Dendritic cell treated with granulocyte-macrophage colony-stimulating factor and Interleukin-4, amounts not matched to agents 40 ng/mL and 50 ng/mL, for 4 days (primary cell): ENCODE data around the gene NSMF.

ENCODE experiments used
- H3K27ac Mint-ChIP-seq: one replicate; pipeline ENCODE4 v1.8.0; 2022; ENCODE audit warnings: mild to moderate bottlenecking, mixed read lengths
- H3K27me3 Mint-ChIP-seq: one replicate; pipeline ENCODE4 v1.8.0; 2022; ENCODE audit warnings: mild to moderate bottlenecking, mixed read lengths
- H3K36me3 Mint-ChIP-seq: one replicate; pipeline ENCODE4 v1.8.0; 2022; ENCODE audit warnings: low read depth, mixed read lengths
- H3K4me1 Mint-ChIP-seq: one replicate; pipeline ENCODE4 v1.8.0; 2022; ENCODE audit warnings: low read depth, mixed read lengths
- H3K4me3 Mint-ChIP-seq: one replicate; pipeline ENCODE4 v1.8.0; 2022; ENCODE audit warnings: mild to moderate bottlenecking, moderate library complexity, mixed read lengths
- H3K9me3 Mint-ChIP-seq: one replicate; pipeline ENCODE4 v1.8.0; 2022; ENCODE audit warnings: mixed read lengths
- intact Hi-C: fragments of 100-400 bp; cut with micrococcal nuclease; formaldehyde crosslinking; loops from one replicate; pipeline ENCODE4 v1.15.0; 2022

Gene NSMF

GRCh38 chr9:137444106-137444790, 14.9 kb downstream of the NSMF start:
- Mint-ChIP-seq H3K36me3 (peaks cover 18% of the 10 kb centered on the region), H3K27me3 (peaks cover 24% of the 10 kb centered on the region), H3K27ac (peak overlapping the region; percentile 47), H3K4me1 (peaks cover 43% of the 10 kb centered on the region), H3K9me3 (no peaks in the 10 kb centered on the region), H3K4me3 (no peak overlapping the region)
- intact Hi-C loops = no loop called here

- Mint-ChIP-seq H3K4me3 (no peak overlapping the region), H3K36me3 (no peaks in the 10 kb centered on the region), H3K27me3 (peaks cover 38% of the 10 kb centered on the region), H3K27ac (no peak overlapping the region), H3K9me3 (no peaks in the 10 kb centered on the region), H3K4me1 (peaks cover 21% of the 10 kb centered on the region)
- intact Hi-C loops = no loop called here
Observed at GRCh38 chr9:137441935-137442321, 17.2 kb downstream of the NSMF start.

DNA sequence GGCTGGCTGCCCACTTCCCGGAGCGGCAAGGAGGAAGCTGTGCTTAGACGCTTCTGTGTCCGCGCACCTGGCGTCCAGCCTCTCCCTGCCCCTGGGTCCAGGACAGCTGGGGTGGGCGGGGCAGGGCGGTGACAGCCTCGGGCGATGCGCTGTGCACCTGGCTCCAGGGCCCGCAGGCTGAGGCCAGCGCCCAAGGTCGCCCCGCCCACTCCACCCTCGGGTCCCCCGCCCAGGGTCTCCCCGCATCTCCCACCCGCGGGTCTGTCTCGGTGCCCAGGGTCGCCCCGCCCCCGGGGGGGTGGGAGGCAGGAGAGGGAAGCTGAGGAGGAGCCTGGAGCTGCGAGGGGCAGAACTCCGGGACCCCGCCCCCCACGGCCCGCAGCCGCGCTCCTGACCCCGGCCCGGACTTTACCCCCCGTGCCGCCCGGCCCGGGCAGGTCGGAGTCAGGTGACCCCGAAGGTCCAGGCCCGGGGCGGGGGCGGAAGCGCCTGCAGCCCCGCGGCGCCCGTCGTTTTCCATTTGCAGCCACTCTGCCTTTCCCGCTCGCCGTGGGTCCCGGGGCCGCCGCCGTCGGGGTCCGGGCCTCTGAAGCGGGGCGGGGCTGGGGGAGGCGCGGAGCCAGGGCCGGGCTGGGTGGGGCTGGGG, 17.7 kb downstream of the NSMF start, which contains the start of gene ENTPD8:
Gene ENTPD8, minus strand, starts transcription at position 69 of the 646 bp plus-strand sequence. CDS start 3,072 bp downstream, outside the sequence.
- Mint-ChIP-seq H3K9me3 (no peaks in the 10 kb centered on the region), H3K27ac (no peak within 1 kb of the TSS), H3K36me3 (no peaks in the 10 kb centered on the region), H3K4me1 (peaks cover 16% of the 10 kb centered on the region), H3K27me3 (peaks cover 39% of the 10 kb centered on the region), H3K4me3 (no peak within 1 kb of the TSS)
- intact Hi-C loops = no loop called here

DNA sequence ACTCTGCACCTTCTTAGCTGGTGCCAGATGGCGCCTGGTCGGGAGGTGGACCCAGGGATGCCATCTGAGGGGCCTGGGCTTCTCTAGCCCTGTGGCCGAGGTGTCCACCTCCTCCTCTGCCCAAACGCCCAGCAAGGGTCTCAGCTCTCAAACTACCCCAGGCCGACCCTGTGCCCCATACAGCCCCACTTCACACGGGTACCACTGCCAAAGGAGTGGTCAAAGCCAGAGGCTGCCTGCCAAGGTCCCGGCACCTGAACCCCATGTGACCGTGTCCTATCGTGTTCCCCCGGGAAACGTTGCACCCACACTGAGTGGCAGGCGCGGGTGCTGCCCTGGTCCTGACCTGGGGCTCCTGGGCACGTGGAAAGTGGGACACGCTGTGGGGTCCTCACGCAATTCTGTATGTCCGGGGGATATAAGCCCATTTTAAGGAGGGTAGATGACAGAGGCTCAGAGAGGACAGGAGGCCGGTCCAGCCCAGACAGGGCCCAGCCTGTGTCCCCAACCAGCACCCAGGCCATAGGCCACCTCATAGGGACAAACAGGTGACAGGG, 19.9 kb downstream of the NSMF start:
- Mint-ChIP-seq H3K36me3 (no peaks in the 10 kb centered on the region), H3K27me3 (peaks cover 53% of the 10 kb centered on the region), H3K27ac (peak overlapping the region; percentile 50), H3K9me3 (no peaks in the 10 kb centered on the region), H3K4me3 (no peak overlapping the region), H3K4me1 (no peaks in the 10 kb centered on the region)
- intact Hi-C loops = no loop called here

GRCh38 chr9:137438591-137439157, 20.5 kb downstream of the NSMF start:
- intact Hi-C loops = no loop called here
- Mint-ChIP-seq H3K27ac (no peak overlapping the region), H3K27me3 (peaks cover 56% of the 10 kb centered on the region)

GRCh38 chr9:137437691-137438590, 21.2 kb downstream of the NSMF start:
- Mint-ChIP-seq H3K4me3 (no peak overlapping the region), H3K4me1 (no peaks in the 10 kb centered on the region), H3K27ac (no peak overlapping the region), H3K9me3 (no peaks in the 10 kb centered on the region), H3K27me3 (peaks cover 50% of the 10 kb centered on the region), H3K36me3 (no peaks in the 10 kb centered on the region)
- intact Hi-C loops = no loop called here

More at GRCh38 chr9:137438591-137439157, 20.5 kb downstream of the NSMF start:
- H3K4me1 Mint-ChIP-seq = no peaks in the 10 kb centered on the region
- H3K4me3 Mint-ChIP-seq = no peak overlapping the region
- H3K36me3 Mint-ChIP-seq = no peaks in the 10 kb centered on the region
- no peaks in the 10 kb centered on the region for H3K9me3 Mint-ChIP-seq

DNA sequence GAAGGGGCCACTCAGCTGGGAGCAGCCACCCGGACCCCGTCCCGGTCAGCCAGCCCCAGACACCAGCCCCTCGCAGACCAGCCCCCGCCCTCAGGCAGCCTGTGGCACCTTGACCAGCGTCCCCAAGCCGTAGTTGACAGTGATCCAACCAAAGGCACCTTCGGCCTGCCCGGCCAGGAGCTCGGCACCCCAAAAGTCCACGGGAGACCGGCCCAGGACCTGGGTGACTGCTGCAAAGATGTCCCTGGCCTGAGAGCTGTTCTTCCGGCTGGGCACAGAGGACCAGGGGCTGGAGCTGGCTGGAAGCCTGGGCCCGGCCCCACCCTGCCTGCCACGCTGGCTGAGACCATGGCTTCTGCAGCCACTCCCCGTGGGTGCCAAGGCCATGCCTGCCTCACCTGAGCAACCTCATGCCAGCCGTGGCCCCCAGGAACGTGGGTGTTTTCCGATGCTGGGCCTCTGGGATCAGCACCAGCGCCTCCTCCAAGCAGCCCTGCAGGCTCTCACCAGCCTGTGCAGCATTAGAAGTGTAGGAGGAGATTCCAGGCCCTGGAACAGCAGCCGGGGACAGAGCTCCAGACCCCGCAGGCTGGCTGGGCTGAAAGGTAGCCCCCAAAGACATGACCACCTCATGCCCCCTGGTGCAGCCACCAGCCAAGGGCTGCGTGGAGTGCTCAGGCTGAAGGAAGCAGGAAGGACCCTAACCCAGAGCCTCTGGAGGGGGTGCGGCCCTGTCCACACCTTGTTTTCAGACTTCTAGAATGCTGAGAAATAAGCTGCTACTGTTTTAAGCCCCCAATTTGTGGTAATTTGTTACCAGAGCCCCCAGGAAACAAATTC, 22.2 kb downstream of the NSMF start:
- H3K9me3 Mint-ChIP-seq = no peaks in the 10 kb centered on the region
- no peak overlapping the region for H3K4me3 Mint-ChIP-seq
- peaks cover 42% of the 10 kb centered on the region for H3K27me3 Mint-ChIP-seq
- intact Hi-C loops = no loop called here
- no peak overlapping the region for H3K27ac Mint-ChIP-seq
- no peaks in the 10 kb centered on the region for H3K4me1 Mint-ChIP-seq
- no peaks in the 10 kb centered on the region for H3K36me3 Mint-ChIP-seq

GRCh38 chr9:137435980-137436760, 23.0 kb downstream of the NSMF start:
- Mint-ChIP-seq H3K27me3 (peaks cover 42% of the 10 kb centered on the region), H3K4me3 (no peak overlapping the region), H3K27ac (no peak overlapping the region), H3K4me1 (no peaks in the 10 kb centered on the region), H3K36me3 (no peaks in the 10 kb centered on the region), H3K9me3 (no peaks in the 10 kb centered on the region)
- intact Hi-C loops = no loop called here

GRCh38 chr9:137435381-137435891, 23.7 kb downstream of the NSMF start:
- intact Hi-C loops = no loop called here
- no peaks in the 10 kb centered on the region for H3K9me3 Mint-ChIP-seq
- H3K4me1 Mint-ChIP-seq = no peaks in the 10 kb centered on the region
- no peak overlapping the region for H3K27ac Mint-ChIP-seq
- H3K4me3 Mint-ChIP-seq = no peak overlapping the region
- H3K36me3 Mint-ChIP-seq = no peaks in the 10 kb centered on the region
- H3K27me3 Mint-ChIP-seq = peaks cover 44% of the 10 kb centered on the region

- Mint-ChIP-seq H3K27me3 (peaks cover 42% of the 10 kb centered on the region), H3K27ac (no peak overlapping the region), H3K4me3 (no peak overlapping the region), H3K9me3 (no peaks in the 10 kb centered on the region), H3K4me1 (no peaks in the 10 kb centered on the region), H3K36me3 (no peaks in the 10 kb centered on the region)
- intact Hi-C loops = no loop called here
Observed at GRCh38 chr9:137434498-137435380, 24.4 kb downstream of the NSMF start.

DNA sequence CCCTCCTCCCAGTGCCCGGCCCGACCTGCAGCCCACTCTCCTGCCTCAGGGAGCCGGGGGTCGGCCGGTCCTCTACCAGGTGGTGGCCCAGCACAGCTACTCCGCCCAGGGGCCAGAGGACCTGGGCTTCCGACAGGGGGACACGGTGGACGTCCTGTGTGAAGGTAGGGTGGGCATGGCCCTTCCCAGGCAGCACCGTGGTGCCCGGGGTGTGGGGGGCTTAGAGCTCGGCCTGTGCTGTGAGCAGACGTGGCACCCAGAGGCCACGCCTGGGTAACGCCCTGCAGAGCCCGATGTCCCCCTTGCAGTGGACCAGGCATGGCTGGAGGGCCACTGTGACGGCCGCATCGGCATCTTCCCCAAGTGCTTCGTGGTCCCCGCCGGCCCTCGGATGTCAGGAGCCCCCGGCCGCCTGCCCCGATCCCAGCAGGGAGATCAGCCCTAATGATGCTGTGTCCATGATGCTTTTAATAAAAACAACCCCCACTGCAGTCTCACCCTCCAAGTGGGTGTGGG, 25.2 kb downstream of the NSMF start:
- no peaks in the 10 kb centered on the region for H3K9me3 Mint-ChIP-seq
- H3K27me3 Mint-ChIP-seq = peaks cover 35% of the 10 kb centered on the region
- intact Hi-C loops = no loop called here
- H3K4me3 Mint-ChIP-seq = no peak overlapping the region
- H3K36me3 Mint-ChIP-seq = no peaks in the 10 kb centered on the region
- no peak overlapping the region for H3K27ac Mint-ChIP-seq
- no peaks in the 10 kb centered on the region for H3K4me1 Mint-ChIP-seq
